Skeletal muscle tissue (tissue), 4 donors: ENCODE results near the gene TMSB4X. TPM values are rescaled to one million over a fixed set of nuclear protein-coding genes. Genes with fewer than 3 reads are reported as not detected.

ENCODE experiments used
- H3K27ac ChIP-seq: one replicate; pipeline ENCODE4 v1.7.0; 2013; ENCODE audit warnings: mild to moderate bottlenecking, low read depth, low read length, inconsistent platforms
- H3K27me3 ChIP-seq, 3 donors: one replicate each; pipeline ENCODE4 v1.7.0; 2013; ENCODE audit warnings: low read length in 3 of 3; ENCODE audit not compliant: control insufficient read depth in 3 of 3, insufficient read depth in 3 of 3
- H3K36me3 ChIP-seq, 3 donors: one replicate each; pipeline ENCODE4 v1.7.0; 2013; ENCODE audit warnings: low read length in 3 of 3; ENCODE audit not compliant: control insufficient read depth in 3 of 3, insufficient read depth in 3 of 3
- H3K4me1 ChIP-seq, 3 donors: one replicate each; pipeline ENCODE4 v1.7.0; 2013; ENCODE audit warnings: low read length in 3 of 3, mild to moderate bottlenecking in 3 of 3; ENCODE audit not compliant: control insufficient read depth in 3 of 3, insufficient read depth in 3 of 3
- H3K4me3 ChIP-seq, 3 donors: one replicate each; pipeline ENCODE4 v1.7.0; 2013; ENCODE audit warnings: low read length in 3 of 3
- H3K9ac ChIP-seq, 3 donors: one replicate each; pipeline ENCODE4 v1.7.0; 2013; ENCODE audit warnings: low read length in 3 of 3, mild to moderate bottlenecking in 3 of 3, moderate library complexity in 2 of 3, low read depth in 1 of 3
- H3K9me3 ChIP-seq, 3 donors: one replicate each; pipeline ENCODE4 v1.7.0; 2013; ENCODE audit warnings: low read length in 3 of 3; ENCODE audit not compliant: control insufficient read depth in 3 of 3
- total RNA-seq: library from RNA; depleted of rRNA; stranded (reverse); fragments of >200 nt; gene quantifications from one replicate; pipeline ENCODE4 v1.2.3, GENCODE V29; 2014
- donor health status: Osteomylitis.

TMSB4X gene
- total RNA-seq, 1 donor from 2014 or later, result 1,543 TPM

GRCh38 chrX:12992544-12993118 lies 17.7 kb downstream of the TMSB4X start:
- H3K4me1 ChIP-seq, result no peaks in the 10 kb centered on the region
- H3K27ac ChIP-seq, result no peak overlapping the region
- peaks cover 0 to 6% (median 0%) of the 10 kb centered on the region in 3 donors for H3K27me3 ChIP-seq
- H3K9ac ChIP-seq, result no peak overlapping the region
- no peak overlapping the region for H3K4me3 ChIP-seq
- no peaks in the 10 kb centered on the region for H3K9me3 ChIP-seq
- H3K36me3 ChIP-seq, result no peaks in the 10 kb centered on the region

DNA sequence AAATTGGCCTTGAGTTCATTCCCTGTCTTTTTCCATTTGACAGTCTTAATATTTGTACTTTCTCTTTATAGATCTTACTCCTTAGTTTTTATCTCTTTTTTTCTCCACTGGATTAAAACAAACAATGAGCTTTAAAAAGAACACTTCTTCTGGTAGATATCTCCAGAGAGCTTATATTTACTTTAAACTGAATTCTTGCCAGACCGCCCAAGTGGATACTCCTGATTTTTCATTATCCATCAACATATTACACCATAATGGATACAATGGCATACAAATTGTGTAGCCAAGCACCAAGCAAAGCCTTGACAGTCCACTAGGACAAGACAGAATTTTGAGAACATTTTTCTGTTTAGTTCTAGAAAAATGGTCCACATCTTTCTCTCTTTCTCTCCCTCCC lies 18.9 kb downstream of the TMSB4X start:
- Histone ChIP-seq H3K9ac (no peak overlapping the region), H3K27ac (no peak overlapping the region), H3K9me3 (no peaks in the 10 kb centered on the region), H3K36me3 (no peaks in the 10 kb centered on the region), H3K4me1 (no peaks in the 10 kb centered on the region), H3K27me3 (peaks cover 0 to 6% (median 0%) of the 10 kb centered on the region in 3 donors), H3K4me3 (no peak overlapping the region)

GRCh38 chrX:12994321-12994720 lies 19.4 kb downstream of the TMSB4X start:
- H3K9me3 ChIP-seq, result no peaks in the 10 kb centered on the region
- H3K4me3 ChIP-seq, result no peak overlapping the region
- no peak overlapping the region for H3K9ac ChIP-seq
- H3K27ac ChIP-seq, result no peak overlapping the region
- H3K27me3 ChIP-seq, result peaks cover 0 to 6% (median 0%) of the 10 kb centered on the region in 3 donors
- no peaks in the 10 kb centered on the region for H3K36me3 ChIP-seq
- H3K4me1 ChIP-seq, result no peaks in the 10 kb centered on the region

DNA sequence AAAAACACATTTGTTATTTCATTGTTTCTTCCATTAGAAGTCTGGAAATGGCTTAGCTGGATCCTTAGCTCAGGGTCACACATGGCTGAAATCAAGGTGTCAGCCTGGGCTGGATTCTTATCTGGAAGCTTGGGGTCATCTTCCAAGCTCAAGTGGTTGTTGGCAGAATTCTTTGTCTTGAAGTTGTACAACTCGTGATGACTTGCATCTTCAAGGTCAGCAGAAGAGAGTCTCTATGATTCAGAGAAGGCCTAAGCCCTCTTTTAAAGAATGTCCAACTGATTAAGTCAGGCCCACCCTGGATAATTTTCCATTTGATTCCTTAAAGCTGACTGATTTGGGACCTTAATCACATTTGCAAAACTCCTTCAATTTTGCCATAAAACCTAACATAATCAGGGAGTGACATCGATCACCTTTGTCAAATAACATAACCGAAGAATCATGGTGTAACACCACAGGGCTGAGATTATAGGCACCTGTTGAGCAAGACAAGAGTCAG lies 22.1 kb downstream of the TMSB4X start:
- Histone ChIP-seq H3K4me3 (no peak overlapping the region), H3K4me1 (no peaks in the 10 kb centered on the region), H3K9ac (no peak overlapping the region), H3K27me3 (peaks cover 0 to 3% (median 0%) of the 10 kb centered on the region in 3 donors), H3K36me3 (no peaks in the 10 kb centered on the region), H3K27ac (no peak overlapping the region), H3K9me3 (no peaks in the 10 kb centered on the region)

- H3K27ac ChIP-seq, result no peak overlapping the region
- no peak overlapping the region for H3K9ac ChIP-seq
Measured at GRCh38 chrX:12997906-12998687, 23.2 kb downstream of the TMSB4X start.

GRCh38 chrX:12999422-12999821 lies 24.5 kb downstream of the TMSB4X start:
- H3K36me3 ChIP-seq, result no peaks in the 10 kb centered on the region
- peak overlapping the region; percentile 36 for H3K27ac ChIP-seq
- H3K9ac ChIP-seq, result no peak overlapping the region
- no peaks in the 10 kb centered on the region for H3K9me3 ChIP-seq
- no peaks in the 10 kb centered on the region for H3K4me1 ChIP-seq
- H3K27me3 ChIP-seq, result peaks cover 0 to 3% (median 0%) of the 10 kb centered on the region in 3 donors
- H3K4me3 ChIP-seq, result no peak overlapping the region

More at GRCh38 chrX:12997906-12998687, 23.2 kb downstream of the TMSB4X start:
- Histone ChIP-seq H3K4me3 (no peak overlapping the region), H3K9me3 (no peaks in the 10 kb centered on the region), H3K36me3 (no peaks in the 10 kb centered on the region), H3K27me3 (peaks cover 0 to 3% (median 0%) of the 10 kb centered on the region in 3 donors), H3K4me1 (no peaks in the 10 kb centered on the region)

DNA sequence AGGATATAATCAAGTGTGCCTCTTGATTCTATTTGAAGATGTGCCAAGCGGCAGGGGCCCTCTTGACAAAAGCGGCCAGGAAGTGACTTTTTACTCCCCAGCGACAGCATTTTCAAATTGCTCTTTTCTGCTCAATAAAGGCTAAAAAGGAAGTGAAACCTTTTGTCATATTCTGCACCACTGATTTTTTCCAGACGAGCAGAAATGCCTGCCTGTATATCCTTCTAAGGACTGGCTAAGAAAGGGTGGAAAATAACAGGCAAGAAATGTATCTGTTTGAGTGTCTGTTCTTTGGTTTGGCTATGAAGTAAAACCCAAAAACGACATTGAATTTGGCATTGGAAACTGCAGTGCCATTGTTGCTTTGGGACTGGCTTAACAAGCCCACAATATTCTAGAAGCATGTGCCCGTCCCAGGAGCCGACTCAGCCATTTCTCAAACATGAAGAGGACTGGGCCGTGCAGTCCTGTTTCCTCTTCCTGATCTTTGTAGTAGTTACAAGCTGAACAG lies 25.4 kb downstream of the TMSB4X start:
- Histone ChIP-seq H3K9me3 (no peaks in the 10 kb centered on the region), H3K4me3 (no peak overlapping the region), H3K9ac (no peak overlapping the region), H3K27me3 (peaks cover 0 to 3% (median 0%) of the 10 kb centered on the region in 3 donors), H3K4me1 (no peaks in the 10 kb centered on the region), H3K27ac (peak overlapping the region; percentile 36), H3K36me3 (no peaks in the 10 kb centered on the region)

DNA sequence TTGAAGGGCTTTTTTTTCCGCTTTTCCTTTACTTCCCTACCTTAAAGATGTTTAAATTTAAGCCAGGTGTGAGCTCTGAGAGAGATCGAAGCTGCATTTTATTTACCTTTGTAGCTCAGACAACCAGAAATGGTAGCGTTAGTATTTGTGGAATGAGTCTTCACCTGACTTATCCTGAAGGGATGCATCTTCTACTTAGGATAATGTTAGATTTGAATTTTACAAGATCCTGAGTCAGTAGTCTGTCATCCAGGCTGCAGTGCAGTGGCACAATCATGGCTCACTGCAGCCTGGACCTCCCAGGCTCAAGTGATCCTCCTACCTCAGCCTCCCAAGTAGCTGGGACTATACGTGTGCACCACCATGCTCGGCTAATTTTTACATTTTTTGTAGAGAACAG lies 26.2 kb downstream of the TMSB4X start:
- Histone ChIP-seq H3K27ac (no peak overlapping the region), H3K4me3 (no peak overlapping the region), H3K9me3 (no peaks in the 10 kb centered on the region), H3K27me3 (peaks cover 0 to 1% (median 0%) of the 10 kb centered on the region in 3 donors), H3K4me1 (no peaks in the 10 kb centered on the region), H3K9ac (no peak overlapping the region), H3K36me3 (no peaks in the 10 kb centered on the region)

DNA sequence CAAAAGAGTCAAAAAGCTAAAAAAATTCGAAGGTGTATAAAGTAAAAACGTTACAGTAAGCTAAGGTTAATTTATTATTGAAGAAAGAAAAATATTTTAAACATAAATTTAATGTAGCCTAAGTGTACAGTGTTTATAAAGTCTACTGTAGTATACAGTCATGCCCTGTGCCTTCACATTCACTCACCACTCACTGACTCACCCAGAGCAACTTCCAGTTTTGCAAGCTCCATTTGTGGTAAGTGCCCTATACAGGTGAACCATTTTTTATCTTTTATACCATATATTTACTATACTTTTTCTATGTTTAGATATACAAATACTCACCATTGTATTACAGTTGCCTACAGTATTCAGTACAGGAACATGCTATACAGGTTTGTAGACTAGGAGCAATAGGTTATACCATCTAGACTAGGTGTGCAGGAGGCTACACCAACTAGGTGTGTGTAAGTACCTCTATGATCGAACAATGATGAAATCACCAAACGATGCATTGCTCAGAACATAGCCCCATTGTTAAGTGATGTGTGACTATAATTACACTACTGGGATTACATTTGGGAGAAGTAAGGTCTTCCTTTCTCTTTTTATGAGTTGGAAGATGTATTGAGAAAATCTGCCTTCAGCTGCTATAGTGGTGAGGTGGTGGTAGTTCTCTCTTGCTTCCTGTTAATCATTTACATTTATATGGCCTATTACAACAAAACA lies 27.2 kb downstream of the TMSB4X start:
- H3K4me3 ChIP-seq, result no peak overlapping the region
- no peak overlapping the region for H3K27ac ChIP-seq
- H3K27me3 ChIP-seq, result no peaks in the 10 kb centered on the region
- no peaks in the 10 kb centered on the region for H3K36me3 ChIP-seq
- H3K9me3 ChIP-seq, result no peaks in the 10 kb centered on the region
- no peaks in the 10 kb centered on the region for H3K4me1 ChIP-seq
- H3K9ac ChIP-seq, result no peak overlapping the region
